ENCODE measurements around the gene SFXN4. TPM values are rescaled to one million over a fixed set of nuclear protein-coding genes. Genes with fewer than 3 reads are reported as not detected.
A peak's percentile ranks its signal among the peaks of the same experiment; 100 is the strongest.

SFXN4 gene
- total and polyA plus RNA-seq, 2 of the 4 experiments (the other 2 are of a cell fraction) = 12.0 to 12.5 TPM

GRCh38 chr10:119211176-119211575, 45.7 kb upstream of the SFXN4 start:
- no CpG with 5 or more reads among the region's 3 CpGs for WGBS, 2 experiments (ENCODE audit: extremely low coverage in 2 of 2, insufficient read length in 1 of 2)
- Histone ChIP-seq H2BK20ac (ENCODE audit: low read depth, low read length) (no peak overlapping the region), H3K4me1 (ENCODE audit: control insufficient read depth, insufficient read depth, low read length) (peaks cover 14% of the 10 kb centered on the region), H3K4me2 (ENCODE audit: low read depth, low read length) (peak overlapping the region; percentile 66), H3K36me3 (ENCODE audit: control insufficient read depth, insufficient read depth, low read length) (peaks cover 20% of the 10 kb centered on the region), H4K5ac (ENCODE audit: low read depth, low read length) (peak overlapping the region; percentile 93; the same call in 1 of the 2 replicates), H2AK5ac (ENCODE audit: low read depth, low read length) (peak overlapping the region; percentile 81; the same call in 1 of the 2 replicates), H2BK120ac (ENCODE audit: low read depth, low read length) (peak overlapping the region; percentile 89), H3K9me1 (ENCODE audit: insufficient read depth, low read length) (peaks cover 6% of the 10 kb centered on the region), H3K9ac (ENCODE audit: low read depth, low read length) (peak overlapping the region; percentile 79; the same call in 1 of the 2 replicates), H3K56ac (ENCODE audit: extremely low read depth, insufficient read depth, low read length) (peak overlapping the region; percentile 60; the same call in 1 of the 2 replicates), H4K91ac (ENCODE audit: insufficient read depth, low read depth, low read length) (peak overlapping the region; percentile 85), H2AFZ (replicated peaks; ENCODE audit: low read length, poor library complexity) (no peak overlapping the region), H3K23ac (ENCODE audit: low read depth, low read length) (peak overlapping the region; percentile 92; the same call in 1 of the 2 replicates), H4K20me1 (ENCODE audit: insufficient read depth, low read length) (peaks cover 32% of the 10 kb centered on the region), H3K27ac (ENCODE audit: insufficient read depth, low read length) (peak overlapping the region; percentile 94), H3K4me3 (ENCODE audit: insufficient read depth, low read depth, low read length) (no peak overlapping the region), H3K14ac (replicated peaks; ENCODE audit: low read depth, low read length) (peak overlapping the region; percentile 86; the same call in 1 of the 2 replicates), H3K9me3 (ENCODE audit: control insufficient read depth, insufficient read depth, low read length) (no peaks in the 10 kb centered on the region), H2BK15ac (ENCODE audit: low read depth, low read length) (peak overlapping the region; percentile 65; the same call in 1 of the 3 replicates), H3K27me3 (ENCODE audit: control insufficient read depth, insufficient read depth, low read length) (no peaks in the 10 kb centered on the region), H3K79me1 (ENCODE audit: low read depth in 1 of 2, low read length in 2 of 2) (peaks cover 16 to 63% of the 10 kb centered on the region in 2 experiments), H3K18ac (ENCODE audit: low read depth, low read length) (peak overlapping the region; percentile 85), H2AK9ac (replicated peaks; ENCODE audit: low read depth, low read length, poor library complexity) (no peak overlapping the region), H4K8ac (ENCODE audit: low read depth in 2 of 2, low read length in 2 of 2) (peak overlapping the region; percentile 52 to 74; a peak in 3 of 4 replicates), H2BK5ac (ENCODE audit: low read depth, low read length, poor library complexity, severe bottlenecking) (peak overlapping the region; percentile 82), H3K4ac (ENCODE audit: low read depth, low read length) (peak overlapping the region; percentile 80; the same call in 1 of the 2 replicates)
- ChIA-PET POLR2A (ENCODE audit: unreplicated experiment) (interaction anchor here (0.6 kb wide), 1 partner anchor 40 kb away, joined by 3 read pairs; no protein-coding TSS in a partner anchor), CTCF (no interaction called here)
- in situ Hi-C loops (cut with MboI; ENCODE audit: low sequenced_read_pairs) = no loop called here
- peak; percentile 90 for DNase-seq
- dilution Hi-C loops (cut with HindIII; ENCODE audit: low sequenced_read_pairs, unreplicated experiment) = no loop called here
- TF ChIP-seq CEBPB (IDR thresholded peaks at IDR 0.05; ENCODE audit: low read depth, low read length) = peak; percentile 53; the same call in 1 of the 2 replicates
- TF ChIP-seq BHLHE40 (IDR thresholded peaks at IDR 0.05; ENCODE audit: low read depth, low read length) = 0 out of 2 replicates have a peak, but pooled peaks have one; percentile 53
- TF ChIP-seq MAFK (IDR thresholded peaks at IDR 0.05; ENCODE audit: low read depth, low read length) = no peak
- no peak for TF ChIP-seq CHD1 (IDR thresholded peaks at IDR 0.05; ENCODE audit: low read depth, low read length)
- TF ChIP-seq MXI1 (IDR thresholded peaks at IDR 0.05; ENCODE audit: borderline replicate concordance, low read depth, low read length) = no peak
- TF ChIP-seq, protein P1, sequence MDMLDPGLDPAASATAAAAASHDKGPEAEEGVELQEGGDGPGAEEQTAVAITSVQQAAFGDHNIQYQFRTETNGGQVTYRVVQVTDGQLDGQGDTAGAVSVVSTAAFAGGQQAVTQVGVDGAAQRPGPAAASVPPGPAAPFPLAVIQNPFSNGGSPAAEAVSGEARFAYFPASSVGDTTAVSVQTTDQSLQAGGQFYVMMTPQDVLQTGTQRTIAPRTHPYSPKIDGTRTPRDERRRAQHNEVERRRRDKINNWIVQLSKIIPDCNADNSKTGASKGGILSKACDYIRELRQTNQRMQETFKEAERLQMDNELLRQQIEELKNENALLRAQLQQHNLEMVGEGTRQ (IDR thresholded peaks at IDR 0.05; ENCODE audit: low read depth, low read length) = no peak
- no peak for TF ChIP-seq POLR2A (IDR thresholded peaks at IDR 0.05; ENCODE audit: low read depth, low read length)
- TF ChIP-seq, protein P2, sequence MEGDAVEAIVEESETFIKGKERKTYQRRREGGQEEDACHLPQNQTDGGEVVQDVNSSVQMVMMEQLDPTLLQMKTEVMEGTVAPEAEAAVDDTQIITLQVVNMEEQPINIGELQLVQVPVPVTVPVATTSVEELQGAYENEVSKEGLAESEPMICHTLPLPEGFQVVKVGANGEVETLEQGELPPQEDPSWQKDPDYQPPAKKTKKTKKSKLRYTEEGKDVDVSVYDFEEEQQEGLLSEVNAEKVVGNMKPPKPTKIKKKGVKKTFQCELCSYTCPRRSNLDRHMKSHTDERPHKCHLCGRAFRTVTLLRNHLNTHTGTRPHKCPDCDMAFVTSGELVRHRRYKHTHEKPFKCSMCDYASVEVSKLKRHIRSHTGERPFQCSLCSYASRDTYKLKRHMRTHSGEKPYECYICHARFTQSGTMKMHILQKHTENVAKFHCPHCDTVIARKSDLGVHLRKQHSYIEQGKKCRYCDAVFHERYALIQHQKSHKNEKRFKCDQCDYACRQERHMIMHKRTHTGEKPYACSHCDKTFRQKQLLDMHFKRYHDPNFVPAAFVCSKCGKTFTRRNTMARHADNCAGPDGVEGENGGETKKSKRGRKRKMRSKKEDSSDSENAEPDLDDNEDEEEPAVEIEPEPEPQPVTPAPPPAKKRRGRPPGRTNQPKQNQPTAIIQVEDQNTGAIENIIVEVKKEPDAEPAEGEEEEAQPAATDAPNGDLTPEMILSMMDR (conservative IDR thresholded peaks at IDR 0.05; ENCODE audit: low read depth, low read length) = no peak
- no peak for ATAC-seq (ENCODE audit: low read depth)
- intact Hi-C loops (cut with micrococcal nuclease) = no loop called here
- BruUV-seq (replicated peaks) = no TSS peak

Measured in IMR-90 (cell line).